ENCODE measurements around the gene RPL10.

DNA sequence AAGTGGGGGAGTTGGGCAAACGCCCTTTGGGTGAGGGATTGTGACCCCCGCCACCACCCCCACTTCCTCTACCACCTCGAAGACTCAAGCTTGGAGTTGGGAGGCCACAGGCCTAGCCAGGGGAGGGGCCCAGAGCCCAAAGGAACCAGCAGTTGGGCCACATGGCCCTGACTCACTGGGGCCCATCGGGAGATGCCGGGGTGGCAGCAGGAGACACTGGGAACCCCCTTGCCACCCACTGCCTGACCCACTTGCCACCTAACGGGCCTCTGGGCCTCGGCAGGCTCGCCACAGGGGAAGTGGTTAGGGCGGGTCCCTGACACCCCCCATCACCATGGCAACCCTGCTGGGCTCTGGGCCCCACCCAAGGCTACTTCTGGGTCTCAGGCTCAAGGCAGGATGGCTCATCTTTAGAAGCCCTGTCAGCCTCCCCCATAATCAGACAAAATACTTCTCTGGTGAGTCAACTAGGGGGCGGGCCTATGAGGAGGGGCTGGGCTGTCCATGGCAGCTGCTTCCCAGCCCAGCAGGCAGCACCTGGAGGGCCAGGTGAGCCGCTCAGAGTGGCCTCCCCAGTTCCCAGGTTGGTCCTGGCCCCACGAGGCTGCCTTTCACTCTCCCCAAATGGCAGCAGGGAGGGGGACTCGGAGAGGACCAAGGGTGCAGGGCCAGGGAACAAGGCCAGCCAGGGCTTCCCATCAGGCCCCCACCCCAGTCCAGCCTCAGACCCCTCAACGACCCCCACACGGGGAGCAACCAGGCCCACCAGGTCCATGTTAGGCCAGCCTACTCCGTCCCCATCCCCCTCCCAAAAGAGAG is 29.3 kb upstream of the RPL10 start:
- TF ChIP-seq, protein P1, sequence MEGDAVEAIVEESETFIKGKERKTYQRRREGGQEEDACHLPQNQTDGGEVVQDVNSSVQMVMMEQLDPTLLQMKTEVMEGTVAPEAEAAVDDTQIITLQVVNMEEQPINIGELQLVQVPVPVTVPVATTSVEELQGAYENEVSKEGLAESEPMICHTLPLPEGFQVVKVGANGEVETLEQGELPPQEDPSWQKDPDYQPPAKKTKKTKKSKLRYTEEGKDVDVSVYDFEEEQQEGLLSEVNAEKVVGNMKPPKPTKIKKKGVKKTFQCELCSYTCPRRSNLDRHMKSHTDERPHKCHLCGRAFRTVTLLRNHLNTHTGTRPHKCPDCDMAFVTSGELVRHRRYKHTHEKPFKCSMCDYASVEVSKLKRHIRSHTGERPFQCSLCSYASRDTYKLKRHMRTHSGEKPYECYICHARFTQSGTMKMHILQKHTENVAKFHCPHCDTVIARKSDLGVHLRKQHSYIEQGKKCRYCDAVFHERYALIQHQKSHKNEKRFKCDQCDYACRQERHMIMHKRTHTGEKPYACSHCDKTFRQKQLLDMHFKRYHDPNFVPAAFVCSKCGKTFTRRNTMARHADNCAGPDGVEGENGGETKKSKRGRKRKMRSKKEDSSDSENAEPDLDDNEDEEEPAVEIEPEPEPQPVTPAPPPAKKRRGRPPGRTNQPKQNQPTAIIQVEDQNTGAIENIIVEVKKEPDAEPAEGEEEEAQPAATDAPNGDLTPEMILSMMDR (IDR thresholded peaks at IDR 0.05), result no peak
- TF ChIP-seq POLR2A (IDR thresholded peaks at IDR 0.05), result peak; percentile 20 to 37

Data from thyroid gland (tissue), 4 donors.